Osteoblast (primary cell): Measurements from ENCODE around the gene FBRSL1. TPM values are rescaled to one million over a fixed set of nuclear protein-coding genes. Genes with fewer than 3 reads are reported as not detected.

Experiments used
- DNase-seq: peaks from one replicate; pipeline ENCODE4 v3.0.0; 2011; ENCODE audit warnings: low spot score, mixed read lengths; ENCODE audit not compliant: insufficient read length; ENCODE audit errors: missing footprints
- H2AFZ ChIP-seq: 2 replicates; pipeline ENCODE4 v1.6.0; 2011; ENCODE audit warnings: mild to moderate bottlenecking, low read length
- H3K27ac ChIP-seq: 2 replicates; pipeline ENCODE4 v1.5.1; 2011; ENCODE audit warnings: mild to moderate bottlenecking, low read depth, low read length, moderate library complexity
- H3K27me3 ChIP-seq: 2 replicates; pipeline ENCODE4 v1.6.0; 2012; ENCODE audit warnings: mild to moderate bottlenecking, control low read depth, inconsistent platforms, low read length, moderate library complexity; ENCODE audit not compliant: insufficient read depth
- H3K36me3 ChIP-seq: 2 replicates; pipeline ENCODE4 v1.5.1; 2011; ENCODE audit warnings: mild to moderate bottlenecking, low read length, control low read depth, moderate library complexity; ENCODE audit not compliant: insufficient read depth
- H3K4me1 ChIP-seq: 2 replicates; pipeline ENCODE4 v1.5.1; 2011; ENCODE audit warnings: mild to moderate bottlenecking, low read length, control low read depth, moderate library complexity; ENCODE audit not compliant: insufficient read depth
- H3K4me2 ChIP-seq: 2 replicates; pipeline ENCODE4 v1.6.0; 2011; ENCODE audit warnings: mild to moderate bottlenecking, low read length; ENCODE audit not compliant: insufficient read depth
- H3K4me3 ChIP-seq: fragments of 200-600 bp; sonication (generic); 3 replicates; pipeline ENCODE4 v1.5.1; 2012; ENCODE audit warnings: mild to moderate bottlenecking, low read length, inconsistent platforms; ENCODE audit not compliant: insufficient read depth
- H3K79me2 ChIP-seq: 2 replicates; pipeline ENCODE4 v1.6.0; 2012; ENCODE audit warnings: mild to moderate bottlenecking, low read length, control low read depth, inconsistent platforms; ENCODE audit not compliant: insufficient read depth
- H3K9me3 ChIP-seq: 2 replicates; pipeline ENCODE4 v1.5.1; 2011; ENCODE audit warnings: low read depth, low read length, control low read depth
- H4K20me1 ChIP-seq: 2 replicates; pipeline ENCODE4 v1.6.0; 2012; ENCODE audit warnings: mild to moderate bottlenecking, low read length, control low read depth; ENCODE audit not compliant: insufficient read depth
- CTCF ChIP-seq: IDR thresholded peaks from 2 replicates; pipeline ENCODE4 v1.5.1; 2011; ENCODE audit warnings: mild to moderate bottlenecking, low read depth, low read length, moderate library complexity; ENCODE audit errors: extremely low read depth
- total RNA-seq: library from RNA; depleted of rRNA; stranded (reverse); fragments of >200 nt; gene quantifications from 2 replicates; pipeline ENCODE4 v1.2.3, GENCODE V29; 2012

FBRSL1 gene
- total RNA-seq, 1 donor = 12.3 TPM

DNA sequence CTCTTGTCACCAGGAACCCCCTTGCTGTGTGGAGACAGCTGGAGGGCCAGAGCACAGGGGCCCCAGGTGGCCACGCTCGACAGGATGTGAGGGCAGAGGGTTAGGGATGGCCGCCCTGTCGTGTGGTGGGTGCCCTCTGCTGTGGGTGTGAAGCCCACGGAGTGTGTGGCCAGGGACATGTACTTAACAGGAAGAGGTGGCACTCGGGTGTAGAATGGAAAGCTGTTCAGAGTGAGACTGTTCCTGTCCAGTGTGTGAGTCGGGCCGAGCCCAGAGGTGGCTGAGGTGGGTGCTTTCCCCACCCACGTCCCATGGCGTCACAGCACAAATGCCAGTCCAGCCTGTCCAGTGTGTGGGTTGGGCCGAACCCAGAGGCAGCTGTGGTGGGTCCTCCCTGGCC is 47.1 kb downstream of the FBRSL1 start:
- H3K27ac ChIP-seq = no peak overlapping the region
- peaks cover 12% of the 10 kb centered on the region for H4K20me1 ChIP-seq
- no peak for DNase-seq
- H3K79me2 ChIP-seq = no peaks in the 10 kb centered on the region
- no peaks in the 10 kb centered on the region for H3K4me1 ChIP-seq
- H3K4me3 ChIP-seq = no peak overlapping the region
- H3K9me3 ChIP-seq = no peaks in the 10 kb centered on the region
- H2AFZ ChIP-seq = no peak overlapping the region
- no peaks in the 10 kb centered on the region for H3K27me3 ChIP-seq
- TF ChIP-seq CTCF = no peak
- no peak overlapping the region for H3K4me2 ChIP-seq
- no peaks in the 10 kb centered on the region for H3K36me3 ChIP-seq

DNA sequence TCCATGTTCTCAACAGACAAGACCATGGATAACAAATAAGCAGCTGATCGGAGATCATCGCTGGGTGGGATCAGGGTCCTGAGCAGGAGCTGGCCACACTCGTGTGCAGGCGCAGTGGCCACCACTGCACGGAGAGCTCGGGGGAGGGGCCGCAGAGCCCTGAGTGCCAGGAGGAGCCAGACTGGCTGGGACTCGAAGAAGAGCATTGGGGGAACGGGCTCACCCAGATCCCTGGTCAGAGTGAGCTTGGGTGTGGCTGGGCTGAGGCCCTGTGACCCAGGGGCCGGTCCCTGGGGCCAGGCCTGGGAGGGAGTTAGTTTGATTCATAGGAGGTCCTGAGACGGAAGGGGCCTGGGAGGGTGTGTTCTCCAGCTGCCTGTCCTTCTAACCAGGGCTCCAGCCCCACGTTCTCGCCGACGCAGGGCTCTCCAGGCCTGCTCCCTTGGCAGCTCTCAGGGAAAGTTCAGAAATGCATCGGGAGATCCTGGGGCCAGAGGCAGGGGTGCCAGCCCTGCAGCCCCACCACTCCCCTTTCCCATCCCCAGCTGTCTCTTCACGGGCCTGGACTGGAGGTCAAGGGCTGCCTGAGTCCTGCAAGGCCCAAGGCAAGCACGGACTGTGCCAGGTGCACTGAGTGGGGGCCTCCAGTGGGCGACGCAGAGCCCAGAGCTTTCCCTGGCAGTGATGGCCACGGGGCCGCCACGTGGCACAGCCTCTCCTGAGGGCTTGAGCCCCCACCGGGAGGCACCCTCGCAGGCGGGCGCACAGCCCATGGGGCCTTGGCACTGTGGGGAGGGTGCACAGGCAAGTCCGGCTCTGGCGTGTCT is 48.1 kb downstream of the FBRSL1 start:
- no peak overlapping the region for H3K4me3 ChIP-seq
- H3K27ac ChIP-seq = no peak overlapping the region

GRCh38 chr12:132538663-132538990 is 48.7 kb downstream of the FBRSL1 start:
- Histone ChIP-seq H2AFZ (no peak overlapping the region), H3K9me3 (no peaks in the 10 kb centered on the region)

More for the DNA sequence above, 48.1 kb downstream of the FBRSL1 start:
- Histone ChIP-seq H3K9me3 (no peaks in the 10 kb centered on the region), H3K79me2 (no peaks in the 10 kb centered on the region), H3K4me1 (no peaks in the 10 kb centered on the region), H4K20me1 (peaks cover 12% of the 10 kb centered on the region), H2AFZ (no peak overlapping the region), H3K27me3 (no peaks in the 10 kb centered on the region), H3K36me3 (no peaks in the 10 kb centered on the region), H3K4me2 (no peak overlapping the region)
- no peak for TF ChIP-seq CTCF
- DNase-seq = no peak

More at GRCh38 chr12:132538663-132538990, 48.7 kb downstream of the FBRSL1 start:
- Histone ChIP-seq H3K4me3 (no peak overlapping the region), H3K36me3 (no peaks in the 10 kb centered on the region), H3K4me1 (no peaks in the 10 kb centered on the region), H3K4me2 (no peak overlapping the region), H3K27ac (no peak overlapping the region), H3K79me2 (no peaks in the 10 kb centered on the region), H4K20me1 (peaks cover 12% of the 10 kb centered on the region), H3K27me3 (no peaks in the 10 kb centered on the region)
- DNase-seq = no peak
- no peak for TF ChIP-seq CTCF
